Heart left ventricle (tissue), 13 donors: ENCODE measurements around the gene SULT1C2.

Source experiments
- CTCF ChIP-seq, 12 donors: fragments of 200-600 bp; sonication (generic) in 4 of 12; IDR thresholded peaks; one replicate each; pipeline versions ENCODE4 v1.5.0 to v1.8.0; 2018 to 2022; ENCODE audit warnings: antibody characterized with exemption in 12 of 12, mild to moderate bottlenecking in 5 of 12
- POLR2A ChIP-seq, 2 donors: fragments of 450-650 bp; IDR thresholded peaks; one replicate each; pipeline ENCODE4 v1.6.1; 2017; ENCODE audit warnings: antibody characterized with exemption in 2 of 2, mild to moderate bottlenecking in 2 of 2, moderate library complexity in 2 of 2
- donor health status: ischemic (EF 13 %, LVEDD 7.1; RV severe dilation, severe dysfunction).
- donor health status: DM: no; HTN: yes; CAD: no.
- donor health status: DM: no; HTN: no; CAD: no.
- donor health status: ischemic (EF 25% LVEDD 6.9; RV normal size, moderate dysfunction).
- donor health status: ischemic (EF 25% LVEDD 5.7; RV mildly dilated, moderate dysfunction).
- donor health status: ischemic (EF 35%, LVEDD 5.7; RV mildly dilated, moderate dysfunction).
- donor health status: nonischemic (EF 11% LVEDD 7.7; RV severe dilation, severe dysfunction).
- donor health status: DM: yes; HTN: yes; CAD: no.
- donor health status: PGD.
- donor health status: ischemic (EF 29% LVEDD 5.4; RV normal size, mild dysfunction).
- donor health status: nonischemic (EF 23%, LVEDD 6.1; RV moderate dilation, normal function).

- TF ChIP-seq CTCF (IDR thresholded peaks at IDR 0.05) = no peak
- TF ChIP-seq POLR2A (IDR thresholded peaks at IDR 0.05) = no peak
These were observed 8.9 kb downstream of the SULT1C2 start for GRCh38 chr2:108297436-108298141.
